ENCODE results near the gene HIVEP1. TPM values are rescaled to one million over a fixed set of nuclear protein-coding genes. Genes with fewer than 3 reads are reported as not detected.

HIVEP1 gene
- total RNA-seq, 1 experiment from 2014 or later, result 8.5 TPM

Other genes starting within 250 kb of the HIVEP1 start
- gene ADTRP, start 233.5 kb upstream of the HIVEP1 start, total RNA-seq (2014; rRNA removed; shearing (Covaris generic)), result 0.25 TPM in 1 of 2 replicates, not detected in the other